ENCODE data around the gene INPP5D. TPM values are rescaled to one million over a fixed set of nuclear protein-coding genes. Genes with fewer than 3 reads are reported as not detected.
"Not testable (repeated sequence)": the region's sequence is repeated elsewhere in the genome, so short reads cannot be mapped to it uniquely, and the experiment has no call there.

The INPP5D gene
- total RNA-seq, 2 donors from 2014 or later: 14.0 to 19.9 TPM

DNA sequence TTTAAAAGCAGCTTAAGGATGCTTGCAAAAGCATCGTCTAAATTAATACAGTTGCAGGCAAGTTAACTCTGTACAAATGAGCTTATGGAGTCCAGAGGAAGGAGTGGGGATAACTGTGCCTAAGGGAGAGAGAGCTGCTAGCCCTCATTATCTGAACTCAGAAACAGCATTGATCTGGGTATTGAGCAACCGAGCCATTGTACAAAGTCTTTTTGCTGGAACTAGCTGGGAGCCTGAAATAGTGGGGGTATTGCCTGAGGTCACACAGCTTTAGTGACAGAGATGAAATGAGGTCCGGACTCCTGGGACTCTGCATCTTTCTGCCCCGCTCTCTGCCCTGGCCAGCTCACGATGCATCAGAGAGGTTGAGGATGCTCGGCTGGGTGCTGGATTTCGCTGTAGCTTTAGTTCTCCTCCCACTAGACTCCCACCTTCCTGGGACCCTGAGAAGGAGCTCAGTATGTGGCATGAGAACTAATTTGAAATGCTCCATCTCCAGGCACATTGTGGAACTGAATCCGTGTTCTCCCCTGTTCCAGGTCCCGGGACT, 123.8 kb downstream of the INPP5D start:
- intact Hi-C loops (cut with DNase I): no loop called here

DNA sequence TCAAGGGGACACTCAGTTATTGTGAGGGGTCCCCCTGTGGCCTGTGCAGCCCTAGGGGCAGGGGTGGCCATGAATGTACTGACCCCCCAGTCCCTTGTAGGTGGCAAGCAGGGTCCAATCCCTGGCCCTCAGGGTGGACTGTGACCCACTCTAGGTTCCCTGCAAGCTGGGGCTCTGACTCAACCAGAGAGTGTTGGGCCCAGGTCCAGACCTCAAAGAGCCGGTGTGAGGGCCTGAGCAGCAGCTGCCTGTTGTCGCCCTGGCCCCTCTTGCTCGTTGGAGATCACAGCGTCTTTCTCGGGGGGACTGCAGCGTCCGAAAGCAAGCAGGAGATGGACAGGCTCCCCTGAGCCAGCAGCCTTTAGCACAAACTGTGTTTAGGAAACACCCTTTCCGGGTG, 124.5 kb downstream of the INPP5D start:
- intact Hi-C loops (cut with DNase I): no loop called here
- peak; percentile 14 for DNase-seq (ENCODE audit: low spot score)

More for the DNA sequence above, 123.8 kb downstream of the INPP5D start:
- DNase-seq (ENCODE audit: low spot score): peak; percentile 32

DNA sequence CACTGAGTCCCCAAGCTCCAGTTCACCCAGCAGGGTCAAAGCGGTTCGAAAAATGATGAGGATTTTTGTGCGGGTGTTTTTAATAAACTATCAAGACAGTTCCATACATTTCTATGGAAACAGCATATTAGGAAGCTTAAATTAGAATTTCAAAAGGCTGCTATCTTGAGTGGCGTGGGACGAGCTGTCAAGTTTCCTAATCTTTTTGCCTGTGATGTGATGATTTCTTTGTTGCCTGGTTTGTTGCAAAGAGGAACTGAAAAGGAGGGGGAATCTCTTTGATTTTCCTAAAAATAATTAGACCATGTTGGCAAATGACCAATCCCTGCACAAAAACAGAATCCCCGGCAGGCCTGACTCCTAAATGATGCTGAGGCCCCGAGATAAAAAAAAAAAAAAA, 125.2 kb downstream of the INPP5D start:
- no peak for DNase-seq (ENCODE audit: low spot score)
- intact Hi-C loops (cut with DNase I): no loop called here

DNA sequence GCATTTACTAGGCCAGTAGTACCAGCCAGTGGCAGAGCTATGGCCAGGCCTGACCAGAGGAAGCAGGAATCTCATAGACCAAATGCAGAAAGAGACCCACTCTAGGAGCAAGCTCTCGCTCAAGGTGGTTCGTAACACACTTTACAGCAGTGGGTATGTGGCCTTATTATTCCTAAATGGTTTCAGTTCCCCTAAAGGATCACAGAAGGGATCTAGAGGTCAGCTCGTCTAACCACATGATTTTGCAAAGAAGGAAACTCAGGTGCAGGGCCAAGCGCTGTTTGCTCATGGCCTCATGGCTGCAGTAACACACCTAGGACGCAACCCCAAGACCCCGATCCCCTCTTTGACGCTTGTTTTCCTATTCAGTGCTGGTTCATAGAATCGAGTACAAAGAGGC, 125.8 kb downstream of the INPP5D start:
- no peak for DNase-seq (ENCODE audit: low spot score)
- intact Hi-C loops (cut with DNase I): no loop called here

DNA sequence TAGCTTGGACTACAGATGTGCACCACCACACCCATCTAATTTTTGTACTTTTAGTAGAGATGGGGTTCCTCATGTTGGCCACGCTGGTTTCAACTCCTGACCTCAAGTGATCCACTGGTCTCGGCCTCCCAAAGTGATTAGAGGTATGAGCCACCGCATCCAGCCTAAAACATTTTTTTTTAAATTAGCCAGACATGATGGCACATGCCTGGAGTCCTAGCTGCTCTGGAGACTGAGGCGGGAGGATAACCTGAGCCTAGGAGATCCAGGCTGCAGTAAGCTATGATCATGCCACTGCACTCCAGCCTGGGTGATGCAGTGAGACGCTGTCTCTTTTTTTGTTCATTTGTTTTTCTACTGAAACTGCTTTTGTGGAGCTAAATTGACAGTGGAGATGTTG, 126.7 kb downstream of the INPP5D start:
- intact Hi-C loops (cut with DNase I): no loop called here
- no peak for DNase-seq (ENCODE audit: low spot score)

DNA sequence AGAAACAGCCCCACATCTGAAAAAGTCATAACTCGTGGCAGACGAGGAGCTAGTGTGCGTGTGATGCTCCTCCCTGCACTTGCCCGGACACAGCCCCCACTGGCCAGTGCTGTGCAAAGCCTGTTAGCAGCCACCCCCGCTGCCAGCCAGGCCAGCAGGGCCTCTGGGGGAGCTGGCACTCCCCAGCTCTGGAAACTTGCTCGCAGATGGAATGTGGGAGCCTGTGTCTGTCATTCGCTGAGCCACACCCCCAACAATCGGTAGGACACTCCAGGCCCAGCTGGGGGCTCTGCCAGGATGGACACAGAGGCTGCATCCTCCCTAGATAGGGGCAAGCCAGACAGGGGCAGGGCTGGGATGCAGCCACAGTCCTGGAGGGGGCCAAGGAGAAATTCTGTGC, 128.9 kb downstream of the INPP5D start:
- no peak for DNase-seq (ENCODE audit: low spot score)

DNA sequence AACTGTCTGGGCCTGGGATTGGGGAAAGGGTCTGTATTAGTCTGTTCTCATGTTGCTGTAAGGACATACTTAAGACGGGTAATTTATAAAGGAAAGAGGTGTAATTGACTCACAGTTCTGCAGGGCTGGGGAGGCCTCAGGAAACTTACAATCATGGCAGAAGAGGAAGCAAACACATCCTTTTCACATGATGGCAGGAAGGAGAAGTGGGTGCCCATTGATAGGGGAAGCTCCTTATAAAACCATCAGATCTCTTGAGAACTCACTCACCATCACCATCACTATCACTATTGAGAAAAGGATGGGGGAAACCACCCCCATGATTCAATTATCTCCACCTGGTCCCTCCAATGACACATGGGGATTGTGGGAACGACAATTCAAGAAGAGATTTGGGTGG, 130.9 kb downstream of the INPP5D start:
- intact Hi-C loops (cut with DNase I); DNase-seq (ENCODE audit: low spot score): not testable (repeated sequence)

More for the DNA sequence above, 128.9 kb downstream of the INPP5D start:
- intact Hi-C loops (cut with DNase I): no loop called here

DNA sequence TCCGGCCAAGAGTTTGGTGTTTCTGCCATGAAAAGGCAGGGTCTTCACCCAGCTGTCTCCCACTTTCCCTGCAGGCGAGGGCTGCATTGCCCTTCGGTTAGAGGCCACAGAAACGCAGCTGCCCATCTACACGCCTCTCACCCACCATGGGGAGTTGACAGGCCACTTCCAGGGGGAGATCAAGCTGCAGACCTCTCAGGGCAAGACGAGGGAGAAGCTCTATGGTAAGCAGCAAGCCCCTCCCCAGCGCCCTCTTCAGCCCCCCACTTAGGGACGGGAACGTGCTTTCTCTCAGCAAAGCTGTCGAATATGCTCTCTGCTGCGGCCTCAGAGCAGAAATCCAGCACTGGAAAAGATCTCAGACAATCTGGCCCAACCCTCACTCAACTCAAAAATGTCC, 133.6 kb downstream of the INPP5D start:
- DNase-seq (ENCODE audit: low spot score): no peak
- intact Hi-C loops (cut with DNase I): no loop called here

DNA sequence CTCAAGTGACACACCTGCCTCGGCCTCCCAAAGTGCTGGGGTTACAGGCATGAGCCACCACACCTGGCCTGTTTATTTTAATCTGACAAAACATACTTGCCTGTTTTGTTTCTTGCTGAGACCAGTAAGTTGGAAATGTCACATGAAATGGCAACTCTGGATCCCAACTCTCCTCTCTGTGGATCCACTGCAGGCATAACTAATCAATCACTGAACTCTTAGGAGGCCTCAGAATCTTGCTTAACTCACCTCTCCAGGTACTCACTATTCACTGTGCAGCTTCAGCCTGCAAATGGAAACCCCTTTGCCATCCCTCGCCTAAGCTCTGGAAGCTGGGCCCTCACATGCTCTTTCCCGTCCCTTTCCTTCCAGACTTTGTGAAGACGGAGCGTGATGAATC, 134.9 kb downstream of the INPP5D start:
- intact Hi-C loops (cut with DNase I): no loop called here

DNA sequence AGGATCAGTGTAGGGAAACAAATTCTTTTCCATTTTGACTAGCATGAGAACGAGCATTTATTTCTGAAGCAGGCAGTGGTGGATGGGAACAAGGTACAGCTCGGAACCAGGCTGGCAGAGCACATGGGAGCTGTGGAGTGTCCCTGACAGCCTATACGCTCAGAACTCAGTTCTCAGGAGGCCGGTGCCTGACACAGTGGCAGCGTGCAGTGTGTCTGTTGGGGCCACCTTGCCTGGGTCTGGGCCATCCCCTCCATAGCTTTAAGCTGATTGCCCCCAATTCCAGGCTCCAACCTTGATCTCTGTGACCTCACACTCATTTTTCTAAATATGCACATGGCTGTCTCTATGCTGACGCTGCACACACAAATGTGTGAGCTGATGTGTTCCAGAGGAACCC, 136.9 kb downstream of the INPP5D start:
- DNase-seq (ENCODE audit: low spot score): no peak
- intact Hi-C loops (cut with DNase I): no loop called here

More for the DNA sequence above, 134.9 kb downstream of the INPP5D start:
- DNase-seq (ENCODE audit: low spot score): no peak

DNA sequence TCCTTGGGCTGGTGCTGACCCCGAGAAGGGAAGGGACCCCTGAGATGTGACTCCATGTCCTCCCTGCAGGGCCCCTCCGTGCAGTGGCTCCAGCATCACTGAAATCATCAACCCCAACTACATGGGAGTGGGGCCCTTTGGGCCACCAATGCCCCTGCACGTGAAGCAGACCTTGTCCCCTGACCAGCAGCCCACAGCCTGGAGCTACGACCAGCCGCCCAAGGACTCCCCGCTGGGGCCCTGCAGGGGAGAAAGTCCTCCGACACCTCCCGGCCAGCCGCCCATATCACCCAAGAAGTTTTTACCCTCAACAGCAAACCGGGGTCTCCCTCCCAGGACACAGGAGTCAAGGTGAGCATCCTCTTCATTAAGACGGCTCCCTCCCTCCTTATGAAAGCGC, 137.9 kb downstream of the INPP5D start:
- intact Hi-C loops (cut with DNase I): no loop called here
- no peak for DNase-seq (ENCODE audit: low spot score)

DNA sequence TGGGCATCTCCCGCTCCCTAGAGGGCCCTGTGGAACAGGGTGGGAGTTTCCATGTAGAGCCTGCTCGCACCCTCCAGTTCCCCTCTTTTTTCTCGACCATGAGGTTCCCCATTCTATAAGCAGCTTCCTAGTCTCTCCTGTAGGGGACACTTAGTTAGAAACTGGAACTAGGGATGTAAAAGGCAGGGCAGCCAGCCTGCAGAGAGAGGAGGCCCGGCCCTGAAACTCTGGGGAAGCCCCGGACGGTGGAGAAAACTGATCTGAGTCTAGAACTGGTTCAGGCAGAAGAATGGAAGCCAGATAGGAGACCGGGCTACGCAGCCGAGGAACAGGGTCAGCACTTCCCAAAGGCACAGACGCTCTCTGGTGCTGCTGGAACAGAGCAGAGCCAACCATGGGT, 139.7 kb downstream of the INPP5D start:
- no peak for DNase-seq (ENCODE audit: low spot score)
- intact Hi-C loops (cut with DNase I): no loop called here

DNA sequence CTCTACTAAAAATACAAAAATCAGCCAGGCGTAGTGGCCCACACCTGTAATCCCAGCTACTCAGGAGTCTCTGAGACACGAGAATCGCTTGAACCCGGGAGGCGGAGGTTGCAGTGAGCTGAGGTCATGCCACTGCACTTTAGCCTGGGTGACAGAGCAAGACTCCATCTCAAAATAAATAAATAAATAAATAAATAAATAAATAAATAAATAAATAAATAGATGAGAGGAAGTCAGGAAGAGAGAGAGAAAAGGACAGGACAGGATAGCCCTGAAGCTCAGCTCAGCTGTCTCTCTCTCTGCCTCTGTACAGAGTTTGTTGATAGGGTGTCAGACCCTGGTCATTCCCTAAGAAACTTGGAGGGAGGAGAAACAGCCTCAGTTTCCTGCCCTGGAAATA, 140.6 kb downstream of the INPP5D start:
- intact Hi-C loops (cut with DNase I); DNase-seq (ENCODE audit: low spot score): not testable (repeated sequence)

DNA sequence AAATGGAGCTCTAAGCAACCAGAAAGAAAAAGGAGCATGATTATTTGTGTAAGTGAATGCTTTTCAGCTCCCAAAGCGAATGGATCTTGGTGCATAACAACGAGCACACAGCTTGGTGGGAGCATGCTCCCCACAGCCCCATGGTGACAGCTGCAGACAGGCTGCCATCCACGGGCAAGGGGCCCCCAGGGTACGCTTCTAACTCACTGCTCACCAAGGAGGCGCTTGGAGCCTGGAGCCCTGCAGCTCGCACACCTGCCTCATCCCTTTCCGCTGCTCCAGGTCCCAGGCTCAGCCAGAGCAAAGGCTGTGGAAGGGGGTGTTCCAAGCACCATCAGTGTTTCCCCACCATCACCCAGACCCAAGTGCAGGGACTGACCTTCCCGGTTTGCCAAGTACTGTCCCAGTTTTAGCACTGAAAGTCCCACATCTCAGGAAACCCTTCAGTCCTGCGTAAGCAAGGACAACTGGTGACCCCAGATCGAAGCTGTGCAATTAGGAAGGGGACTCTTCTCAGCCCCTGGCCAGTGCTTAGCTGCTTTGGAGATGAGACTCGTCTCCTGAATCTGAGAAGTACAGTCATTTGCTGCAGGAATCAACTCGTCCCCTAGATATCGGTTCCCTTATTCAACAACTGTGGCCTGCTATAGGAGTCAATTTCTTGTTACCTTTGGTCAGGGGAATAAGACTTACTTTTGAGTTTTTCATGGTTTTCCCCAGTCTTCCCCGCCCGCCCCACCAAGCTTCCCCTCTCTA, 141.3 kb downstream of the INPP5D start:
- intact Hi-C loops (cut with DNase I): no loop called here
- DNase-seq (ENCODE audit: low spot score): no peak

DNA sequence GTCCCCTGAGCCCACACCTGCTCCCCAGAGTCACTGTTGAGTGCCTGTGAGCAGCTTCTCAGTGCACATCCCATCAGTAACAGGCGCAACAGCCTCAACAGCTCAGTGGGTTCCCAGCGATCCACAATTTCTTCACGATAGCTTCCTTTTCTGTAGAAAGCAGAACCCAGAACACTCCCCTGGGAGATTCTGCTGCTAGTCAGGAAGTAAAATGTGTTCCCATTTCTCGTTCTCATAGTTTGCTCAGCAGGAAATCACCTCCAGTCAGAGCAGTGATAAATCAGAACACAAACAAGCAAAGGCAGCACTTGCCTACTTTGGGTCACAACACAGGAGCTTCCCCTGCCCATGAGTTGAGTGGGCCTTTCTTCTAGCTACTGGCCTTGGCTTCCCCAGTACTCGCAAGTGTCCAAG, 142.4 kb downstream of the INPP5D start:
- intact Hi-C loops (cut with DNase I): no loop called here

DNA sequence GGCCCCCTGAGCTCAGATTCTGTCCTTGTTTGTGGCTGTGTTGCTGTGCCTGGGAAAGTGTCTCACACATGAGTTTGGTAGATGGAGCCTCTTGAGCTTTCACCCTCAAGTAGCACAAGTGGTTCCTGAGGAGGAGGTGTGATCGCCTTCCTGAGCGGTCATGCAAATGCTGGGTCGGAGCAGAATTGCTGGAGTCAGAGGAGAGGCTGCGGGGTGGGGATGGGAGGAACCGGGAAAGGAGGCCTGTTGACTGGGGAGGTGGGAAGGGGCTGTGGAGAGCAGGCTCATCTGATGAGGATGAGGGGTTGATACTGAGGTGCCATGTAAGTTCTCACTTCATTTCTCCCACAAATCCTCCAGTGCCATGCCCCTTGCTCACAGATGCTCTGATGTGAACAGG, 142.9 kb downstream of the INPP5D start:
- no peak for DNase-seq (ENCODE audit: low spot score)
- intact Hi-C loops (cut with DNase I): no loop called here

More for the DNA sequence above, 142.4 kb downstream of the INPP5D start:
- no peak for DNase-seq (ENCODE audit: low spot score)

DNA sequence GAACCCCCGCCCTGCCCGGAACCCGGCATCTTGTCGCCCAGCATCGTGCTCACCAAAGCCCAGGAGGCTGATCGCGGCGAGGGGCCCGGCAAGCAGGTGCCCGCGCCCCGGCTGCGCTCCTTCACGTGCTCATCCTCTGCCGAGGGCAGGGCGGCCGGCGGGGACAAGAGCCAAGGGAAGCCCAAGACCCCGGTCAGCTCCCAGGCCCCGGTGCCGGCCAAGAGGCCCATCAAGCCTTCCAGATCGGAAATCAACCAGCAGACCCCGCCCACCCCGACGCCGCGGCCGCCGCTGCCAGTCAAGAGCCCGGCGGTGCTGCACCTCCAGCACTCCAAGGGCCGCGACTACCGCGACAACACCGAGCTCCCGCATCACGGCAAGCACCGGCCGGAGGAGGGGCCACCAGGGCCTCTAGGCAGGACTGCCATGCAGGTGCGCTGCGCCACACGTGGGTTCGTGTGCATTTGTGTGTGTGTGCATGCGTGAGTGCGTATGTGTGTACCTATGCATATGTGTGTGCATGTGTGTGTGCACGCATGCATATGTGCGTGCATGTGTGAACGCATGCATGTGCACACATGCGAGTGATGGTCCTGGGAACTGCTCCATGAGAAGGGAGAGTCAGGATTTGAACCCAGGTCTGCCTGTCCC, 144.3 kb downstream of the INPP5D start:
- intact Hi-C loops (cut with DNase I): no loop called here
- DNase-seq (ENCODE audit: low spot score): no peak

DNA sequence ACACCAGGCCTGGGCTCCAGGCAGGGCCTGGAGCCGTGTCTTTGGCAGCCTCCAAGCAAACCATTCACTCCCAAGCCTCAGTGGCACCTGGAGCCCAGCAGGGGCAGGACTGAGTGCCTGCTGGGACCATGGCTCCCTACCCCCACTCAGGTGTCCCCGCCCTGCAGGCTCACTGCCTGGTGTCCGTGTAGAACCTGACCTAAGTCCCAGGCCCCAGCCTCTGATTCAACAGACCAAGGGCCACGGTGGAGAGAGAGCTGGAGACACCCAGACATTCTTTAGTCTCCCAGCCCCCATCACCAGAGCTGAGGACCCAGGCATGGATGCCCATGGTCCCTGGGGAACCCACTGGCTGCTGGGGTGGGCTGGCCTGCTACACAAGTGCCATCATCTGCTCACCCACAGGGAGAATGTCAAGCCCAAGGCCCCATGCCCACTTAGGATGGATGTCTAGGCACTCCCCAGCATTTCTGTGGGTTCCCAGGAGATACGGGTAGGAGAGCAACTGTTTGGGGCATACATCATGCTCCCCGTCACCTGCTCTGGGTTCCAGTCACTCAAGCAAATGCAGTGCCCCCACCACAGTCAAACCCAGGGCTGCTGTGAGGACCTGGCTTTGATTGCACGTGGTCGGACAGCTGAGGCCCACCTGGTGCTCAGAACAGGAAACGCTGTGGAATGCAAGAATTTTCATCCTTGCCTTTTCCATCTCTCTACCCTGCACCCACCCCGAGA, 148.4 kb downstream of the INPP5D start:
- DNase-seq (ENCODE audit: low spot score): no peak
- intact Hi-C loops (cut with DNase I): no loop called here

DNA sequence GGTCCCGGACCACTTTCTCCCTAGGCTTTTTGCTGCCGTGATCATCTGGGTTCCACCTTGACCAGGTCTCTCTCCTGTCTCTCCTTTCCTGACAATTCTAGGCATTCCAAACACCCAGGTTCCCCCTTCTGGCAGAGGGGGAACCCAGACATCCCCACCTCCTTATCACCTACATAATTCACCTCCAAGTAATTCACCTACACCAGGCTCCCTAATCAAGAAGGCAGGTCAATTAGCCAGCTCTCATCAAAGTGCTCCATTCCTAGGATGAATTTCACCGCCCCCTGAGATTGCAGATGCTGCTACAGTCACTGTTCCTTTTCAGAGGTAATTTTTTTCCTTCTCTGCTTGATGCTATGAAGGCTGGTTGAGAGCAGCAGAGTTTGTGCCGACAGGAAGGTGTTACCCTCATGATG, 149.0 kb downstream of the INPP5D start:
- DNase-seq (ENCODE audit: low spot score): no peak
- intact Hi-C loops (cut with DNase I): no loop called here

DNA sequence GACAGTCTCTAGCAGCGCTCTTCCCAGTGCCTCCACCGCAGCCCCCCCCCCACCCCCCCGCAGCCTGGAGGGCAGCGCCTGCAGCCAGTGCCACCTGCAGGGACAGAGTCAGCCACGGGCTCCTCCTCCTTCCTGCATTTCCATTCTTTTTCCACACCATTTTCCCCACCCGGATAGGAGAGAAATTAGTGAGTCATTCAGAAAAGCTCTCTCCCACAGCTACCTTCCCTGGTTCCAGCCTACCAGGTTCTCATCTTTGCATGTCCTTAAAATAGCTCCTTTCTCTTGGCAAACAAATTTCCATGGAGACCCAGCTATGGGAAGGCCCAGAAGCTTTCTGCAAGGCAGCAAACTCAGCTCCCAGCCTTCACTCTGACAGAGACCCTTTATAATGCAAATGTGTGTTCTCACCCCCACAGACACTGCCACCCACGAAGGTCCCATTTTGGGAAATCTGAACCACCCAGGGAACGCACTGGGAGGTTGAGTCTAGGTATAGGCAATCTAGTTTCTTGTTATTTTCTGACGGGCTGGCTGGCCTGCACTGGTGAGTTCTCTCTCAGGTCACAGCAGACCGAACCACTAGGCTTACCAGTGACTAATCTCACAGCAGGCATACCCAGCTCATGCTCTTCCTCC, 149.5 kb downstream of the INPP5D start:
- intact Hi-C loops (cut with DNase I): no loop called here
- DNase-seq (ENCODE audit: low spot score): peak; percentile 47

Measured in posterior vena cava (tissue), 2 donors.